ENCODE measurements around the gene VSNL1. TPM values are rescaled to one million over a fixed set of nuclear protein-coding genes. Genes with fewer than 3 reads are reported as not detected.
"Not testable (repeated sequence)": the region's sequence is repeated elsewhere in the genome, so short reads cannot be mapped to it uniquely, and the experiment has no call there.

VSNL1 gene
- total RNA-seq, 1 experiment from 2014 or later, result not detected

GRCh38 chr2:17557596-17557995 lies 17.1 kb downstream of the VSNL1 start:
- CTCF ChIA-PET, result no interaction called here
- Mint-ChIP-seq H3K4me3 (ENCODE audit: low read depth, unreplicated experiment) (no peak overlapping the region), H3K27ac (ENCODE audit: unreplicated experiment) (no peak overlapping the region), H3K36me3 (ENCODE audit: insufficient read depth, unreplicated experiment) (no peaks in the 10 kb centered on the region), H3K27me3 (ENCODE audit: unreplicated experiment) (peaks cover 36% of the 10 kb centered on the region), H3K9me3 (ENCODE audit: low read depth, unreplicated experiment) (no peaks in the 10 kb centered on the region), H3K4me1 (ENCODE audit: low read depth, unreplicated experiment) (no peaks in the 10 kb centered on the region)
- no peak for TF ChIP-seq CTCF (IDR thresholded peaks at IDR 0.05; ENCODE audit: unreplicated experiment)
- no peak for DNase-seq
- BruUV-seq (replicated peaks), result no TSS peak
- intact Hi-C loops (cut with micrococcal nuclease; ENCODE audit: unreplicated experiment), result no loop called here

- CTCF ChIA-PET, result no interaction called here
These were observed 17.6 kb downstream of the VSNL1 start for GRCh38 chr2:17558053-17558452.

GRCh38 chr2:17558878-17559277 lies 18.4 kb downstream of the VSNL1 start:
- Mint-ChIP-seq H3K27me3 (ENCODE audit: unreplicated experiment) (peaks cover 44% of the 10 kb centered on the region), H3K4me1 (ENCODE audit: low read depth, unreplicated experiment) (no peaks in the 10 kb centered on the region), H3K4me3 (ENCODE audit: low read depth, unreplicated experiment) (no peak overlapping the region), H3K27ac (ENCODE audit: unreplicated experiment) (no peak overlapping the region), H3K36me3 (ENCODE audit: insufficient read depth, unreplicated experiment) (no peaks in the 10 kb centered on the region), H3K9me3 (ENCODE audit: low read depth, unreplicated experiment) (no peaks in the 10 kb centered on the region)
- no peak for TF ChIP-seq CTCF (IDR thresholded peaks at IDR 0.05; ENCODE audit: unreplicated experiment)
- intact Hi-C loops (cut with micrococcal nuclease; ENCODE audit: unreplicated experiment), result no loop called here
- BruUV-seq (replicated peaks), result no TSS peak
- no peak for DNase-seq
- CTCF ChIA-PET, result interaction anchor here (0.7 kb wide), 1 partner anchor 662 kb away, joined by 4 read pairs; no protein-coding TSS in a partner anchor

More at GRCh38 chr2:17558053-17558452, 17.6 kb downstream of the VSNL1 start:
- Mint-ChIP-seq H3K4me3 (ENCODE audit: low read depth, unreplicated experiment) (no peak overlapping the region), H3K9me3 (ENCODE audit: low read depth, unreplicated experiment) (no peaks in the 10 kb centered on the region), H3K4me1 (ENCODE audit: low read depth, unreplicated experiment) (no peaks in the 10 kb centered on the region), H3K27ac (ENCODE audit: unreplicated experiment) (no peak overlapping the region), H3K27me3 (ENCODE audit: unreplicated experiment) (peaks cover 41% of the 10 kb centered on the region), H3K36me3 (ENCODE audit: insufficient read depth, unreplicated experiment) (no peaks in the 10 kb centered on the region)
- no peak for DNase-seq
- intact Hi-C loops (cut with micrococcal nuclease; ENCODE audit: unreplicated experiment), result no loop called here
- no TSS peak for BruUV-seq (replicated peaks)
- TF ChIP-seq CTCF (IDR thresholded peaks at IDR 0.05; ENCODE audit: unreplicated experiment), result no peak

GRCh38 chr2:17565726-17566125 lies 25.2 kb downstream of the VSNL1 start:
- H3K4me3 Mint-ChIP-seq (ENCODE audit: low read depth, unreplicated experiment); CTCF ChIA-PET; H3K4me1 Mint-ChIP-seq (ENCODE audit: low read depth, unreplicated experiment); intact Hi-C loops (cut with micrococcal nuclease; ENCODE audit: unreplicated experiment); H3K9me3 Mint-ChIP-seq (ENCODE audit: low read depth, unreplicated experiment); H3K36me3 Mint-ChIP-seq (ENCODE audit: insufficient read depth, unreplicated experiment); H3K27ac Mint-ChIP-seq (ENCODE audit: unreplicated experiment); BruUV-seq (replicated peaks); DNase-seq: not testable (repeated sequence)
- peaks cover 26% of the 10 kb centered on the region for H3K27me3 Mint-ChIP-seq (ENCODE audit: unreplicated experiment)

GRCh38 chr2:17571681-17572080 lies 31.2 kb downstream of the VSNL1 start:
- CTCF ChIA-PET, result interaction anchor here (0.6 kb wide), 1 partner anchor 1715 kb away, joined by 8 read pairs; no protein-coding TSS in a partner anchor
- BruUV-seq (replicated peaks), result no TSS peak
- no peak overlapping the region for H3K27ac Mint-ChIP-seq (ENCODE audit: unreplicated experiment)
- DNase-seq, result no peak
- H3K27me3 Mint-ChIP-seq (ENCODE audit: unreplicated experiment), result peaks cover 41% of the 10 kb centered on the region
- no peak for TF ChIP-seq CTCF (IDR thresholded peaks at IDR 0.05; ENCODE audit: unreplicated experiment)
- H3K4me3 Mint-ChIP-seq (ENCODE audit: low read depth, unreplicated experiment), result no peak overlapping the region
- intact Hi-C loops (cut with micrococcal nuclease; ENCODE audit: unreplicated experiment), result loop anchor here (5.0 kb wide), 1 partner anchor 89 kb away; no protein-coding TSS in a partner anchor
- peaks cover 3% of the 10 kb centered on the region for H3K9me3 Mint-ChIP-seq (ENCODE audit: low read depth, unreplicated experiment)
- H3K4me1 Mint-ChIP-seq (ENCODE audit: low read depth, unreplicated experiment), result no peaks in the 10 kb centered on the region
- H3K36me3 Mint-ChIP-seq (ENCODE audit: insufficient read depth, unreplicated experiment), result no peaks in the 10 kb centered on the region

Data from Calu3 (cell line).